ENCODE results near the gene SLC25A17.

- TF ChIP-seq ZNF274 (IDR thresholded peaks at IDR 0.05; ENCODE audit: low read depth, low read length): no peak
- no peak for TF ChIP-seq SUZ12 (IDR thresholded peaks at IDR 0.05; ENCODE audit: extremely low read depth, insufficient read depth, insufficient read length)
These were observed 37.6 kb upstream of the SLC25A17 start, which contains the start of the genes ST13 and XPNPEP3 for GRCh38 chr22:40856513-40857308.

Data from NT2/D1 (cell line).